SU-DHL-6 (cell line): ENCODE results near the gene POC1A.
"Not testable (repeated sequence)": the region's sequence is repeated elsewhere in the genome, so short reads cannot be mapped to it uniquely, and the experiment has no call there.

Experiments used
- H2AFZ ChIP-seq: fragments of 200-600 bp; sonication (generic); 2 replicates; pipeline ENCODE4 v1.6.1; 2014; ENCODE audit warnings: low read depth, mild to moderate bottlenecking, moderate library complexity, mixed read lengths, antibody characterized with exemption, low read length; ENCODE audit not compliant: severe bottlenecking
- H3F3A ChIP-seq: fragments of 200-600 bp; shearing (Covaris generic); 2 replicates; pipeline ENCODE4 v1.6.0; 2016; ENCODE audit warnings: antibody characterized with exemption, mild to moderate bottlenecking; ENCODE audit not compliant: insufficient read depth
- H3K27ac ChIP-seq: fragments of 200-600 bp; sonication (generic); 2 replicates; pipeline ENCODE4 v1.5.1; 2016; ENCODE audit warnings: low read depth, mild to moderate bottlenecking, low read length, moderate library complexity, mixed read lengths
- H3K27me3 ChIP-seq: fragments of 200-600 bp; sonication (generic), shearing (Covaris generic); 2 replicates; pipeline ENCODE4 v1.6.0; 2014; ENCODE audit warnings: mild to moderate bottlenecking, low read length
- H3K36me3 ChIP-seq: fragments of 200-600 bp; sonication (generic); 2 replicates; pipeline ENCODE4 v1.6.1; 2014; ENCODE audit warnings: mild to moderate bottlenecking, low read length, mixed read lengths
- H3K4me2 ChIP-seq: fragments of 300-600, 200-600 bp; shearing (Covaris generic), sonication (generic); 2 replicates; pipeline ENCODE4 v1.6.0; 2014; ENCODE audit warnings: low read length, low read depth, mild to moderate bottlenecking; ENCODE audit not compliant: poor library complexity, severe bottlenecking
- H3K4me3 ChIP-seq: fragments of 200-600 bp; sonication (generic); 2 replicates; pipeline ENCODE4 v1.5.1; 2014; ENCODE audit warnings: antibody characterized with exemption, low read length, mild to moderate bottlenecking, mixed read lengths; ENCODE audit not compliant: insufficient read depth, poor library complexity, severe bottlenecking
- H3K79me2 ChIP-seq: fragments of 200-600 bp; sonication (generic); 2 replicates; pipeline ENCODE4 v1.6.1; 2014; ENCODE audit warnings: mild to moderate bottlenecking, low read length, moderate library complexity; ENCODE audit not compliant: insufficient read depth
- H3K9ac ChIP-seq: fragments of 200-600 bp; sonication (generic); 2 replicates; pipeline ENCODE4 v1.7.0; 2014; ENCODE audit warnings: mild to moderate bottlenecking, low read length
- H3K9me2 ChIP-seq: fragments of 200-600 bp; sonication (generic); replicated peaks from 2 replicates; pipeline ENCODE4 v1.6.1; 2014; ENCODE audit warnings: low read length; ENCODE audit not compliant: insufficient read depth
- H3K9me3 ChIP-seq: fragments of 200-600 bp; sonication (generic); 2 replicates; pipeline ENCODE4 v1.6.1; 2014; ENCODE audit warnings: low read length, mixed read lengths; ENCODE audit not compliant: insufficient read depth
- H4K20me1 ChIP-seq: fragments of 200-600 bp; sonication (generic); 2 replicates; pipeline ENCODE4 v1.6.1; 2014; ENCODE audit warnings: low read depth, mild to moderate bottlenecking, antibody characterized with exemption, low read length, moderate library complexity, mixed read lengths
- EZH2phosphoT487 ChIP-seq: fragments of 200-600 bp; sonication (generic), shearing (Covaris generic); conservative IDR thresholded peaks from 2 replicates; pipeline ENCODE4 v1.6.1; 2018; ENCODE audit warnings: mild to moderate bottlenecking, antibody characterized with exemption, low read length, moderate library complexity, mixed read lengths
- TF ChIP-seq, protein P1 (sequence below): fragments of 200-600 bp; sonication (generic); IDR thresholded peaks from one replicate; pipeline ENCODE4 v1.5.1; 2017; ENCODE audit warnings: antibody characterized with exemption, mild to moderate bottlenecking, low read length, moderate library complexity; ENCODE audit not compliant: insufficient read depth, poor library complexity, severe bottlenecking

Gene POC1A

DNA sequence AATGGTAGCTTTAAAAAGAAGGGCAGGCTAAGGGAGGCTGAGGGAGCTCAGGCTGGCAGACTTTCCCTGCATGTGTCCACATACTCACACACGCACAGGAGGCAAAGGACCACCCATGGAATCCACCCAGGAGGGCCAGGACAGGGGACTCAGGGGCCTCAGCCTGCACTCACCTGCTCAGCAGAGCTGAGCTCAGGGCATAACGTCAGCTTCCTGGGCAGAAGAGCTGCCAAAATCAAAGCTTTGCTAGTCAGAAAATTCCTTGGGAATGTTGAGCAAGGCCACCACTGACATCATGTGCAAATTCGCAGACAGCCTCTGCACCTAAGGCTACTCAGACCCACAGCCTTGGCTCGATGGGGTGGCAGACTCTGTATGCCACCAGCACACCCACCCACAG lies 27.3 kb upstream of the POC1A start:
- Histone ChIP-seq H4K20me1 (no peaks in the 10 kb centered on the region), H3K36me3 (no peaks in the 10 kb centered on the region), H3K4me3 (no peak overlapping the region), H3K9me3 (no peaks in the 10 kb centered on the region), H3K4me2 (no peak overlapping the region), H3K79me2 (no peaks in the 10 kb centered on the region), H3F3A (no peaks in the 10 kb centered on the region), H2AFZ (no peak overlapping the region), H3K9me2 (no peaks in the 10 kb centered on the region), H3K27ac (no peak overlapping the region), H3K27me3 (no peaks in the 10 kb centered on the region; the same call in 1 of the 2 replicates), H3K9ac (no peak overlapping the region)
- TF ChIP-seq, protein P1, sequence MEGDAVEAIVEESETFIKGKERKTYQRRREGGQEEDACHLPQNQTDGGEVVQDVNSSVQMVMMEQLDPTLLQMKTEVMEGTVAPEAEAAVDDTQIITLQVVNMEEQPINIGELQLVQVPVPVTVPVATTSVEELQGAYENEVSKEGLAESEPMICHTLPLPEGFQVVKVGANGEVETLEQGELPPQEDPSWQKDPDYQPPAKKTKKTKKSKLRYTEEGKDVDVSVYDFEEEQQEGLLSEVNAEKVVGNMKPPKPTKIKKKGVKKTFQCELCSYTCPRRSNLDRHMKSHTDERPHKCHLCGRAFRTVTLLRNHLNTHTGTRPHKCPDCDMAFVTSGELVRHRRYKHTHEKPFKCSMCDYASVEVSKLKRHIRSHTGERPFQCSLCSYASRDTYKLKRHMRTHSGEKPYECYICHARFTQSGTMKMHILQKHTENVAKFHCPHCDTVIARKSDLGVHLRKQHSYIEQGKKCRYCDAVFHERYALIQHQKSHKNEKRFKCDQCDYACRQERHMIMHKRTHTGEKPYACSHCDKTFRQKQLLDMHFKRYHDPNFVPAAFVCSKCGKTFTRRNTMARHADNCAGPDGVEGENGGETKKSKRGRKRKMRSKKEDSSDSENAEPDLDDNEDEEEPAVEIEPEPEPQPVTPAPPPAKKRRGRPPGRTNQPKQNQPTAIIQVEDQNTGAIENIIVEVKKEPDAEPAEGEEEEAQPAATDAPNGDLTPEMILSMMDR: no peak
- TF ChIP-seq EZH2phosphoT487: no peak

DNA sequence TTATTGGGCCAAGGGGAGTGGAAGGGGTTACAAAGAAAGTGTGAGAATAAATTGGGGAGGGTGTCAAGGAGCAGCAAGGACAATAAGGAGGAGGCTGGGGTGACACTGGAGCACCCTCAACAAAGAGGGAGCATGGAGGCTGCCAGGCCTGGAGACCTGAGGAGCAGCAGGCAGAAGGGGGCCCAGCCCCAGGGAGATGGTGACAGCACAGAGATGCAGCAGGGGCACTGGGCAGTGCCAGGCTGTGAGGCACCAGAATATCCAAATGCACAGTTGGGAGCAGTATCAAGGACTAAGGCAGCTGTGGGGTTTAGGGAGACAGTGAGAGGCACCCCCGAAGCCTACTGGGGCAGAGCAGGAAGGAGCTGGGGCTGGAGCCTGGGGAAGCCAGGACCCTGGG lies 24.3 kb upstream of the POC1A start:
- Histone ChIP-seq H3K27ac (no peak overlapping the region), H3K79me2 (no peaks in the 10 kb centered on the region), H3K36me3 (no peaks in the 10 kb centered on the region), H3K9me2 (no peaks in the 10 kb centered on the region), H3K27me3 (no peaks in the 10 kb centered on the region), H3K9me3 (no peaks in the 10 kb centered on the region), H3K9ac (no peak overlapping the region), H4K20me1 (no peaks in the 10 kb centered on the region), H3F3A (no peaks in the 10 kb centered on the region), H2AFZ (no peak overlapping the region), H3K4me2 (no peak overlapping the region), H3K4me3 (no peak overlapping the region)
- no peak for TF ChIP-seq EZH2phosphoT487
- TF ChIP-seq, protein P1: no peak

DNA sequence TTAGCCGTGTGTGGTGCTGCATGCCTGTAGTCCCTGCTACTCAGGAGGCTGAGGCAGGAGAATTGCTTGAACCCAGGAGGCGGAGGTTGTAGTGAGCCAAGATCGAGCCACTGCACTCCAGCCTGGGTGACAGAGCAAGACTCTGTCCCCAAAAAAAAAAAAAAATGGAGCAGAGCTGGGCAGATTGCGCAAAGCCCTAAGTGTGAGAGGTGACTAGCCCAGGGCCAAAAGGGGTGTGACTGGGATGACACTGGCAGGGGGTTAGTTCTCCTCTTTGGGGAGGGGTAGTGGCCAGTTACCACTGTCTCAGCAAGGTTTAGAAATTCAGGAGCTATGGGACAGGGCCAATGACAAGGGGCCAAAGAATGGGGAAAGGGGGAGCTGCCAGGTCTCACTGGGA lies 23.9 kb upstream of the POC1A start:
- not testable (repeated sequence) for H3K27me3 ChIP-seq, H2AFZ ChIP-seq, H3K27ac ChIP-seq, H3K79me2 ChIP-seq, H3K9me2 ChIP-seq, H3F3A ChIP-seq, H3K9me3 ChIP-seq, H4K20me1 ChIP-seq, H3K36me3 ChIP-seq, H3K9ac ChIP-seq, H3K4me2 ChIP-seq, H3K4me3 ChIP-seq

DNA sequence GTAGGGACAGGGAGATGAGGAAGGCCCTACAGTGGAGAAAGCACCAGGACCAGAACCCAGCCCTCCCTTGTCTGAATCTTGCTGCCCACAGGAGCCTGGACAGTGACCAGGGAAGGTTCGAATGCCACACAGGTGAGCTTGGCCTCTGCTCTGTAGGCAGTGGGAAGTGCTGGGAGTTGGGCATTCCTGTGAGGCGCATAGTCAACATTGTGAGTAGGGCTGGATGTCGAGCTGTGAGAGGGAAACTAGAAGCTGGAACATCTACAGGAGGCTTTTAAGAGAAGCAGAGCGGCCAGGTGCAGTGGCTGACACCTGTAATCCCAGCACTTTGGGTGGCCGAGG lies 23.4 kb upstream of the POC1A start:
- H3K4me2 ChIP-seq: no peak overlapping the region
- H3K9me2 ChIP-seq: no peaks in the 10 kb centered on the region
- H4K20me1 ChIP-seq: no peaks in the 10 kb centered on the region
- H3K36me3 ChIP-seq: no peaks in the 10 kb centered on the region
- H3K9ac ChIP-seq: no peak overlapping the region
- H3K4me3 ChIP-seq: no peak overlapping the region
- H2AFZ ChIP-seq: no peak overlapping the region
- no peaks in the 10 kb centered on the region for H3F3A ChIP-seq
- no peaks in the 10 kb centered on the region for H3K9me3 ChIP-seq
- H3K79me2 ChIP-seq: no peaks in the 10 kb centered on the region
- TF ChIP-seq EZH2phosphoT487: no peak
- TF ChIP-seq, protein P1: no peak
- no peaks in the 10 kb centered on the region for H3K27me3 ChIP-seq
- H3K27ac ChIP-seq: no peak overlapping the region
